Activated CD8-positive, alpha-beta memory T cell treated with anti-CD3 and anti-CD28 coated beads for 48 hours (primary cell): ENCODE measurements around the gene GIT1.

ENCODE experiments used
- DNase-seq, 3 experiments: peaks; one replicate each; pipeline ENCODE4 v3.0.0-alpha.2; 2020; ENCODE audit warnings: low read depth in 2 of 3, low spot score in 2 of 3

Gene GIT1

DNA sequence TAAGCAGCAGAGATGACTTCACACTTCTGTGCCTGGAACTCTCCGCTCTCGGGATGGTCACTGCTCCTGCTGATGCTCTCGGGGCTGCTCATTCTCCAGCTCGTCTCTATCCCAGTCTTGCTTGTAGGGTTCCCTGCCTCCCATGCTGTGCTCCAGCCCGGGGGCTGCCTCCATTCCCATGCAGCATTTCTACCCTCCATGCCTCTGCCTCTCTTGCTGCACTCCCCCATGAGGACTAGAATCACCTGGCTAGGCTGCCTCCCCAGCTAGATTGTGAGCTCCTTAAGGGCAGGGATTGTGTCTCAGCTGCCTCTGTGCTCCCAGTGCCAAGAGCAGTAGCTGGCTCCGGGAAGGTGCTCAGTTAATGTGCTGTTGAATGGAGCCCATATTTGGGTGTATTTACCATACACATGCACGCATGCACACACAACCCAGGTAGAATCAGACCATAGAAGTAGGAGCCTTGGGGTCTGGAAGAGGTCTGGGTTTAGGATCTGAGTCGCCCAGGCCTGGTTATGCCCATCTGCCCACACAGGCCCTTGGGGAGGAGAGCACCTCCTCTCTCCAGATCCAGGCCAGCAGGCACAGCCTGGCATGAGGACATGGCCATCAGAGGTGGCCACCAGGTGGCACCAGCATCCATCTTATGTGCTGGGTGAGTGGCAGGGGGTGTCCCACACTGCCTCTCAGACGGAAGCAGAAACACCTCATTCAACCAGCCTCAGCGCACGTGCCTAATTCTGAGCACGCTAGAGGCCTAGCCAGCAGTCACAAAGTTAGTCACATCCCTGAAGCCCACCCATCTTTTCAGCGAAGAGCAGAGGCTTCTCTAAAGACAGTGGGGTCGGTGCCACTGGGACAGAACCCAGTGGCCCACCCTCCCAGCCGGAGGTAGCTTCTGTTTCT lies 9.3 kb downstream of the GIT1 start:
- DNase-seq: peak in 1 of 3 experiments; percentile 73

DNA sequence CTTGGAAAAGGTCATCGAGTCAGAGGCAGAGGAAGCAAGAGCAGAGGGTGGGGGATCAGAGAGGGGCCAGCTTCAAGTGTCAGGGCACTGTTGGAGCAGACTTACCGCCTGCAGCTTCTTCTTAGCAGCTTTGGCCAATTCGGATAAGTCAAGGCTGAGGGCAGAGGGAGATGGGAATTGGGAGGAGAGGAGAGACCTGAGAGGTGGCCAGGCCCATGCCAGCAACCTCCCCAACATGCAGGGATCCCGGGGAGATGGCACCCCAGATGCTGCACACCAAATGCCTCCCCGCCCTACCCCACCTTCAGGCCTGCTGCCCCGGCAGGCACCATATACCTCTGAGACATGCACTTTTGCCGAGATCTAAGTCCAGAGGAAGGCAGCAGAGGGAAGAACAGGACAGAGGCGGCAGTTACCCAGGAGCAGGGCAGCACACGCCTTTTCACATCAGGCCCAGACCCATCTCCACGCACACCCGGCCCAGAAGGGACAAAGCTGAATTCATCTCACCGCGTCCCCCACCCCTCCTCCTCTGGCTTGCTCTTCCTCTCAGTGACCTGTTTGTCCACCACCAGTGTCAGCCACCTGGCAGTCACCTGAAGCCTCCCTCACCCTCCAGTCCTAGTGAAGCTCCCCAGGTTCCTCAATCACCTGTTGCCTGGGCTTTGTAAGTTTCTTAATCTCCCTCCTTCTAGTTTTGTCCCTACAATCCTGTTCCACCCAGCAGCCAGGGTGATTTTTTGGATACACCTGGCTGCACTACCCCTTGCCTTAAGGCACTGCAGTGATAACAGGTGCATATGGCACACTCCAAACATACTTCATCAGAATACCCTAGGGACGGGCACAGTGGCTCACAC lies 10.6 kb downstream of the GIT1 start:
- no peak for DNase-seq

DNA sequence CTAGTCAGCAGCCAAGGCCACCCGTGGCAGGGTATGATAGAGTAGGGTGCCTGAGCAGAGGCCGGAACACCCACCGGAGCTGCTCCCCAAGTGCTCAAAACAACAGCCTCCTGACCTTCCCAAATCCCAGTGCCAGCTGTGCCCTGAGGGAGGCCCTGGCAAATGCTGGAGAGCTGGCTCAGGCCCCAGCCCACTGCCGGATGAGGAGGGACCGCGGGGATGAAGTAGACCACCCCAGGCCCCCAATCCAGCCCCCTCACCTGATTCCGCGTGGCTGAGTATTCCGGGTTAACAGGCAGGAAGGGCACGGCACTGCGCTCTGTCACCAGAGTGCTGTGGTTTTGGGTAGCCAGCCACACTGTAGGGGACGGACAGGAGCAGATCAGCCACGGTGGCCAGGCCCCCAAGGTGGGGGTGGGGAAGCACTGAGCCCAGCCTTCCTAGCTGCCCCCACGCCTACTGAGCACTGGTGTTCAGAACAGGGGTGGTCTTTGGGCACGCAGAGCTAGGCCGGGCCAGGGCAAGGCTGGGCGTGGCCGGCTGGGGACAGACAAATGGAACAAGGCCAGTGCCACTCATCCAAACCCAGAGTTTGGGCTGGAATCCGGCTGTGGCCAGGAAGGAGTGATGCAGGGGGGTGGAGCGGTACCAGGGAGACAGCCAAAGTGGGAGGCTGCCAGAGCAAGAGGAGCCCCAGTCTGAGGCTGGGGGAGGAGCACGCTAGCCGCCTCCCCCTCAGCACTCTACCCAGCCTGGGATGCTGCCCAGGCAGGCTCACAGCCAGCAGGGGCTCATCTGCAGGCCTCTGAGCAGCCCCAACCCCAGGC lies 11.8 kb downstream of the GIT1 start:
- no peak for DNase-seq

DNA sequence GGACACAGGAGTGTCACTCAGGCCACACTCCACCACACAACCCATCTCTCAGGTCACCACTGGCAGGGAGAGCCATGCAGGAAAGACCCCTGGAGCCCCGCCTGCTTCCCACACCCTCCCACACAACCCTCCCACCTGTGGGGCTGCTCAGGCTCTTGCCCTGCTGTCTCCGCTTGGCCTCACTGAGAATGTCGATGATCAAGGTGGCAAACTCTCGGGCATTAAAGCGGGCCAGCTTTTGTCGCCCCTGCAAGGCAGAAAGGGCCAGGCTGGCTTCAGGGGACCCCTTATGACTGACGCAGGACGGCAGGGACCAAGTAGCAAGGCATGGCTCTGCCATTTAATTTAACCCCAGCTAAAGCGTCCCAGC lies 12.5 kb downstream of the GIT1 start:
- DNase-seq: no peak

DNA sequence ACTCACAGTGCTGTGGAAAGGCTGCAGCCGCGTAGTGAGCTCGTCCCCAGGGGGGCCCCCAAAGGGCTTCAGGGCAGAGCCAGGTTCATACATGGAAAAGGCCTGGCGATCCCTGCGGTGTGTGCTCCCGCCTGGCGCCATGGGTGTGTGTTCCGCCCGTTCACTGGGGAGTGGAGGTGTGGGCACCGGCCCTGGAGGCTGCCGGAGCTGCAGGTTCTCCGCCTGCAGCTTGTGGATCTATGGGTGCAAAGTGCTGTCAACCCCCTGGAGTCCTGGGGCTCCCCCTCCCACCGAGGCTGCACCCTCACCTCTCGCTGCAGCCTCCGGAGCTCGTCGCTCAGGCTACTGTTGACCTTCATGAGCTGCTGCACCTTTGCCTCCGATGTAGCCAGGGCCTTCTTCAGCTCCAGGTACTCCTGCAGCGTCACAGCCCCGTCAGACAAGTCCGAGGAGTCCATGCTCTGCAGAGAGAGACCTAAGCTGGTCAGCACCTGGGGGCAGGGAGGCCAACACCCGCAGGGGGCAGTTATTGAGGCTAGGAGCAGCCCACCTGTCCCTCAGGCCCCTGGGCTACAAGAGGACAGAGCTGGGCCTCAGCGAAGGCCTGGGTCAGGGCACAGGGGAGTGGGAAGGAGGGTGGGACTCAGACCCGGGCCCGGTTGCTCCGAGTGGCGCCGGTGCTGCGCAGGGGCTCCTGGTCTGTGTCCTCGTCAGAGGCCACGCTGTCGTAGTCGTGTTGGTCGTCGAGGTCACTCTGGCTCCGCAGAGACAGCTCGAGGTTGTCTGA lies 13.0 kb downstream of the GIT1 start:
- no peak for DNase-seq

DNA sequence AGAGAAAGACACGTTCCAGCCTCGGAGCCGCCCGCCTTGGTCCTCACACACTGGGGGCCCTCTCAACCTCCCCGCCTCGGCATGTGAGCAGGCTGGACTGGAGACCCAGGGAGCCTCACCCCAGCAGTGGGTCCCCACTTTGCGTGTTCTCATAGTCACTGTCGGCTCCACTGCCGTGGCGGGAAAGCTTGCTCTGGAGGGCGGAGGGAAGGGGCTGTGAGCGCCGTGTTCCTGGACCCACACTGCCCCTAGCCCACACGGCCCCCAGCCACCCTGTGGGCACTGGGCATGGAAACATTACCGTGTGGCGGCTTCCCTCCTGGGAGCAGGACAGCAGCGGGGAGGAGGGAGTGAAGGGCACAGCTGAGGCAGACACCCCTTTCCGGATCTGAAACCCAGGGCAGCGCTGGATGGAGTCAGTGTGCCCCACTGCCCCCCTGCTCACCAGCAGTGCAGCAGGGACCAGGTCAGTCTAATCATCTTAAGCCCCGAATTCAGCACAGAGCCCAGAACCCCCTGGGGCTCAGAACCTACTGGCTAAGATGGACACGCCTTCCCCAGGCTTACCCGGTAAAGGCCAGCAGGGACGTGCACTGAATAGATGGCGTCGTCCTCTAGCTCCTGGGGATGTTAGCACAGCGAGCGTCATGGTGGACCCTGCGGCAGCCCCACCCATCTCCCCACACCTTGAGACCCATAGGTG lies 13.8 kb downstream of the GIT1 start:
- no peak for DNase-seq

DNA sequence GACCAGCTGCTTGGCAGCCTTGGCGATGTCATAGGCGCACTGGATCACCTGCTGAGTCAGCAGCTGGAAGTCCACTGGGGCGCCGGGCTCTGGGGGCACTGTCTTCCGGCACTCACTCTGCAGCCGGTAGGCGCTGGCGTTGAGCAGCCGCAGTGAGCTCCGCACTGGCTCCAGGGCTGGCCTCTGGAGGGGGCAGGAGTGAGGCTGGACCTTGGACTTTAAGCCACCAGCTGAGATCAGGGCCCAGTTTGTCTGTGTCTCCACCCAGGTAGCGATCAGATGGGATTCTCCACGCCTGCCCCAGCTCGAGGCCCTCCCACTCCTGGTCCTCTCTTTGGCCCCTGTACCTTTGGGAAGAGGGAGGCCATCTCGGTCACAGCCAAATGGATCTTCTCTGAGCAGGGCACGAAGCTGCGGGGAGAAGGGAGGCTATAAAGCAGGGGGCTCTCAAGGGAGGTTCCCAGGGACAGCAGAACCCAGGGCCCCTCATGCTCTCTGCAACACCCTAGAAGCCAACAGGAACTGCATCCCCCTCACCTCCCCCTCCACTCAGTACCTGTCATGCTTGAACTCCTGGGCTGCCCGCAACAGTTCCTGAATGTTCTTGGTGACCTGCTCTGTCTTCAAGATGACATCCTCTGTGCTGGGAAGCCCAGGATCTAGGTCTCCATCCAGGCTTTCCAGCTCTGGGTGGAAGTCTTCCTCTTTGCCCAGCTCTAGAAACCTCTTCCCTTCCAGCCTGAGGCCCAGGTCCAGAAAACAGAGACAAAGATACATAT lies 14.5 kb downstream of the GIT1 start:
- DNase-seq: no peak

DNA sequence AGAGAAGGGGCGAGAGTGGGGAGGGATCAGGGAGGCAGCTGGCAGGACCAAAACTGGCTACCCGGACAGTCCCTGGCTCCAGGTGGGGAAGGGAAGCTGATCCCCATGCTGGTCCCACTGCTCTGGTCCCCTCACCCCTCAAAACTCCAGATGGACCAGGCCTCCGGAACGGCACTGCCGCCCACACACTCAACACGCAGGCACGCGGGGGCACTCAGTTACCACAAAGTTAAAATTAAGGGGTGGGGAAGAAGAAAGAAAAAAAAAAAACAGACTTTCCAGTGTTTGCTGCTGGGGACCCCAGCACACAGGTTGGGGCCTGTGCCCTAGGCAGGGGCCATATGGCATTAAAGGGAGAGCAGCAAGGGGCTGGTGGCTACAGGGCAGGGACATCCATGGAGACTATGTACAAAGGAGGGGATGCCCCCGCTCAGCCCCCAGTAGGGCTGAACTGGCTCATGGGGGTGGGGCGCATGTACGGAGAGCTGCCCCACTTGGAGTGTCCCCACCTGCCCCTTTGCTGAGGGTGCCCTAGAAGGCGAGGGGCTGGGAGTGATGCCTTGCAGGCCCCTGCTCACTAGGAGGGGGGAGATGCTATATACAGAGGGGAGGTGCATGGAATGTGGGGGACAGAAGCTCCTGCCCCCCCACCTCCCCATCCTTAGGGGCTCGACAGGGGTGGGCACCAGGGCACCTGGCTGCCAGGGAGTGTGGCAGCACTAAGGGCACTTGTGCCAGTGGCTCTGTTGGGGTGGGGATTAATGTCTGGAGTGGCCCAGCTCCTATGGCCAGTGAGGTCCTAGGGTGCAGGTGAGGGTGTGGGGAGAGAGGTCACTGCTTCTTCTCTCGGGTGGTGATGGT lies 15.3 kb downstream of the GIT1 start:
- DNase-seq: no peak

DNA sequence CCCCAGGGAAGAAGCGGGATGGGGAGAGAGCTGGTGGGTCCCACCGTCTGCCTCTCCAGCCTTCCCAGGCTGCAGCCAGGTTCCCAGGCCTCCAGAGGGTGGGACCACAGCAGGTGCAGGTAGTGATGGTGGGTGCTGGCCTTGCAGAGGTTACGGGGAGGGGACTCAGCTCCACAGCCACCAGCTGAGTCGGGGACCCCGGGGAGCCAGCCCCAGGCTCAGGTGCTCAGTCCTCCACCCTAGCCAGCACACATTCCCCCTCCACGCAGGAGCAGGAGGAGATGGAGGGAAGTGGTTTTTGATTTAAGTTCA lies 15.9 kb downstream of the GIT1 start:
- no peak for DNase-seq

DNA sequence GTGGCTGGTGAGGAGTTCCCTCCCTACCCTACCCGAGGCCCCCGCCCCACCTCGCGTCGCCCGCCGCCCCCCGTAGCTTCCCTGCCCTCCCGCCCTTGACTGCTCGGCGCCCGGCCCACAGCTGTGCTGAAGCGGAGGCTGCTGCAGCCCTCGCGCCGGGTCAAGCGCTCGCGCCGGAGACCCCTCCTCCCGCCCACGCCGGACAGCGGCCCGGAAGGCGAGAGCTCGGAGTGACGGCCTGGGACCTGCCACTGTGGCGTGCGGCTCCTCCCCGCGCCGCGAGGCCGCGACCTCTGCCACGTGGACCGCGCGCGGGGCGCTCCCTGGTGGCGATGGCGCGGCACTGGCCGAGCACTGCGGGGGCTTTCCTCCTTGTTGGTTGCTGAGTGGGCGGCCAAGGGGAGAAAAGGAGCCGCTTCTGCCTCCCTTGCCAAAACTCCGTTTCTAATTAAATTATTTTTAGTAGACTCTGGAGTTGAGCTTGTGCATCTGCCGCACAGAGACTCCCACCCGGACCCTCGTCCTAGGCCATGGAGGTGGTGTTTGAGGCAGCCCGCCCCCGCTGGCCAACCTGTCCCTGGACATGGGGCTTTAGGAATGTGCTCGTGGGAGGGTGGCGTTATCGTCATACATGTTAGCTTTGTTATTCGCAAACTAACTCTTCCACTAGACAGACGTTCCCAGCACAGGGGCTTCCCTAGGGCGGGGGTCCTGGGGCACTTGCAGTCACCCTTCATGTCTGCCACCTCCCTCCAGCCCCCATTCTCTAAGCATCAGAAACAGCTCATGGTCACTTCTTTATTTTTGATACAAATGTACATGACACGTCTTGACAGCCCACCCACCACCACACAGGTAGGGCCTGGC lies 16.5 kb downstream of the GIT1 start:
- DNase-seq: no peak

DNA sequence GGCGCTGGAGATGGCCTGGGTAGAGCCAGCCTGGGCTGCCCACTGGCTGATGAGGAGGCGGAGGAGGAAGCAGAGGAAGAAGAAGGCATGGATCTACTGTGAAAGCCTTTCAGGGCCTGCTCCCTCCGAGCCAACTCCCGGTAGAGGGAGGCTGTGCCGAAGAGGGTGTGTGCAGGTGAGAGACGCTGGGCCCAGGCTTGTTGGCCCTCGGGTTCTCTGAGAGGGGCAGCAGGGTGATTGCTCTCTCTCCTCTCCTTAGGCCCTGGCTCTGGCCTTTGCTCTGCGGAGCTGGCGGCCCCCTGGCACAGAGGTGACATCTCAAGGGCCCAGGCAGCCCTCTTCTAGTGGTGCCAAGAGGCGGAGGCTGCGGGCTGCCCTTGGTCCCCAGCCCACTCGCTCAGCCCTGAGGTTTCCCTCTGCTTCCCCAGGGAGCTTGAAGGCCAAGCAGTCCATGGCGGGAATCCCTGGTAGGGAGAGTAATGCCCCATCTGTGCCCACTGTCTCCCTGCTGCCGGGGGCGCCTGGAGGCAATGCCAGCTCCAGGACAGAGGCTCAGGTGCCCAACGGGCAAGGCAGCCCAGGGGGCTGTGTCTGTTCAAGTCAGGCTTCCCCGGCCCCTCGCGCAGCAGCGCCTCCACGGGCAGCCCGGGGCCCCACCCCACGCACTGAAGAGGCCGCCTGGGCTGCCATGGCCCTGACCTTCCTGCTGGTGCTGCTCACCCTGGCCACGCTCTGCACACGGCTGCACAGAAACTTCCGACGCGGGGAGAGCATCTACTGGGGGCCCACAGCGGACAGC lies 17.4 kb downstream of the GIT1 start:
- DNase-seq: no peak

DNA sequence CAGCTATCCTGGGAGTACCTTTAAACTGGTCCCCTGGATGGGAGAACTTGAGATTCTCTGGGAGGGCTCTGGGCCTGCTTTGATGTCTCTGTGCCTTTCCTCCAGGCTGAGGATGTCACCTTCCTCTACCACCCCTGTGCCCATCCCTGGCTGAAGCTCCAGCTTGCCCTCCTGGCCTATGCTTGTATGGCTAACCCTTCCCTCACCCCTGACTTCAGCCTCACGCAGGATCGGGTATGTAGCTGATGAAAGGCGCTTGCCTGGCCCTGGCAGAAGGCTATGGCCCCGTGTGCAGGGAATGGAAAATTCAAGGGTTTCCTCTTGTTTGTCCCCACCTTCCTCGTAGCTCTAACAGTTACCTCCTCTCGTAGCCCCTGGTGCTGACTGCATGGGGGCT lies 18.0 kb downstream of the GIT1 start:
- DNase-seq: no peak

DNA sequence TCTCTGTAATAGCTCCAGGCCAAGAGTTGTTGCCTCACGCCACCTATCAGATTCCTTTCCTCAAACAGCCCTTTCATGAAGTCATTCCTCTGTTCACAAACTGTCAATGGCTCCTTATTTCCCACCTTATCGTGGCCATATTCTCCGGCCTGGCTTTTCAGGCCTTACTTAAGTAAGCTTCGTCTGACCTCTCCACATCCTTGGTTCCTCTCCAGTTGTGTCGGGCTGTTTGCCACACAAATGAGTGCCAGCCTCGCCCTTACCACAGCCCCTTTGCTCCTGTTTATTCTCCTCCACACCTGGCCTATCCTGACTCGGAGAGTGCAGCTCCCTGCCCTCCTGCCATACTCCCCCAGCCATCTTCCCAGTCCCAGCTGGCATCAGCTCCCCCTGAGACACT lies 18.9 kb downstream of the GIT1 start:
- no peak for DNase-seq

DNA sequence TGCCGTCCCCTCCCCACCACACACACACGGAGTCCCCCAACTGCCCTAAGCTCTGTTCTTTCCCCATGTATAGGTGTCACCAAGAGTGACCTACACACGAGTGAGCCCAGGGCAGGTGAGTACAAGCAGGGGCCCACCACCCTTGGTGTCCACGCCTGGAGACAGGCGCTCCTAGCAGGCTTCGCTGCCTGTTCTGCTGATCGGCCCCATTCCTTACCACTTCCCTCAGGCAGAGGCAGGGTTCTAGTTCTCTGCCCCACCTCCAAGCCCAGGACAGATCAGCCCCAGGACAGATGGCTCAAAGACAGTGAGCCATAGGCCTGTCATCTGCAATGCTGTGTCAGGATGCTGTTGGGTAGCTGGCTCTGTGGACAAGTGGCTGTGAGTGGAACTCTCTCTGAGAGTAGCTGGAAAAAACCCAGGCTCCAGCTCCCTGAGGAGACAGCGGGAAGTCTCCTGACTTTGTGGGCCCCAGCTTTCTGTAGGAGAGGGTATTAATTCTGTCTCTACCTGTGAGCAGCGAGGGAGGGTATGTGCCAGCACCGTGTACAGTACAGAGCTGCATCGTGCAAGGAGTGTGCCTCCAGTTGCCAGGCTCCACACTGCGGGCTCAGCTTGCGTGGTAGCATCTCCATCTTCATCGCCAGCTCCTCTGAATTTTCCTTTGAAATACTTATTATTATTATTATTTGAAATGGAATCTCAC lies 20.1 kb downstream of the GIT1 start:
- no peak for DNase-seq

DNA sequence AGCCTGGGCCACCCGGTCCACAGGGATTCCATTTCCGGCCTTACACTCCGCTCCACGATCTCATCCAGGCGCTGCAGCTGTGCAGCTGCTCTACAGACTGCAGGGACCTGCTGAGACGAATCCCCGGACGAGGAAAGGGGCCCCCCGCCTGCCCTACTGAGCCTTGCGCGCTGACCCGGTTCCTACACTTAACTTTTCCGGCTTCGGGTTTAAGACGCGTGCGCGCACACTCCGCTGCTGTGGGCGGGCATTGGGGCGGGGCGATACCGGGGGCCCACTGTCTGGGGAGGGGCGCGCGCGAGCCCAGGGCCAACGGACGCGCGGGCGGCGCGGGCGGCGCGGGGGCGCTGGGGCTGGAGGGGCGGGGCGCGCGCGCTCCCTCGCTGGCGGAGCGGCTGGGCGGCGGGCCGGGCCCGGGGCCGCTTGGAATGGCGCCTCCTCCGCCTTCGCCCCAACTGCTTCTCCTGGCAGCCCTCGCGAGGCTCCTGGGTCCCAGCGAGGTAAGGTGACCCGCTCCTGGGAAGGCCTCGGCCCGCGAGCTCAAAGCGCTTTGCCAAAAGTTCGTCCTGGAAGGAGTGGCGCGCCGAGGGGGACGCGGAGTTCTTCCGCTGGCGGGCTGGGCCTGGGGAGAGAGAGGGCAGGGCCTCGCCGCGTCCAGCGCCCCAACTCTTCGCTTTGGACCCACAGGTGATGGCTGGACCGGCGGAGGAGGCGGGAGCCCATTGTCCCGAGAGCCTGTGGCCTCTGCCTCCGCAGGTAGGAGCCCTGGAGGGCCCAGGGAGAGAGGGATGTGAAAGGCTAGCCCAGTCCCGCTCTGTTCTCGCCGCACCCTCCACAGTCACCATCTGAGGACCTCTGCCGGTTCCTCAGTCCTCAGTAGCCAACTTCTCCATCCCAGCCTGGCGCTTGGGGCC lies 20.9 kb downstream of the GIT1 start, which contains the start of gene TP53I13:
Gene TP53I13 (plus strand): TSS at position 371 of the 914 bp plus-strand sequence. CDS start 58 bp downstream, at position 429.
- DNase-seq: peak in 2 of 3 experiments; percentile 73 to 78
